Natural killer cell (primary cell): Measurements from ENCODE around the gene ATP8B3. TPM values are rescaled to one million over a fixed set of nuclear protein-coding genes. Genes with fewer than 3 reads are reported as not detected.

Experiments
- ATAC-seq, 3 donors: fragments of 150-1000 bp in 2 of 3; fragments of 200-7000 bp in 1 of 3; cut with Tn5 transposase; 1 replicate in 1 of 3; 2 replicates in 2 of 3; pipeline ENCODE4 v1.10.0; 2021; ENCODE audit warnings: mild to moderate bottlenecking in 2 of 3, moderate library complexity in 2 of 3
- DNase-seq, 2 donors: peaks; one replicate each; pipeline versions ENCODE4 v3.0.0 to v3.0.0-alpha.2; 2013 to 2021; ENCODE audit warnings: mixed read lengths in 1 of 2
- H3K27ac ChIP-seq: one replicate; pipeline ENCODE4 v1.5.1; 2013; ENCODE audit warnings: mild to moderate bottlenecking, low read length
- H3K27me3 ChIP-seq: one replicate; pipeline ENCODE4 v1.6.1; 2013; ENCODE audit warnings: low read length; ENCODE audit not compliant: control insufficient read depth, insufficient read depth
- H3K36me3 ChIP-seq: one replicate; pipeline ENCODE4 v1.6.1; 2013; ENCODE audit warnings: low read length; ENCODE audit not compliant: control insufficient read depth, insufficient read depth
- H3K4me1 ChIP-seq: one replicate; pipeline ENCODE4 v1.6.1; 2013; ENCODE audit warnings: low read length; ENCODE audit not compliant: control insufficient read depth, insufficient read depth
- H3K4me3 ChIP-seq: one replicate; pipeline ENCODE4 v1.5.1; 2013; ENCODE audit warnings: low read length
- H3K9me3 ChIP-seq: one replicate; pipeline ENCODE4 v1.6.1; 2013; ENCODE audit warnings: low read length; ENCODE audit not compliant: control insufficient read depth, insufficient read depth
- H3K27ac Mint-ChIP-seq, 2 donors: one replicate each; pipeline ENCODE4 v1.8.0; 2022; ENCODE audit warnings: mild to moderate bottlenecking in 2 of 2, mixed read lengths in 2 of 2, moderate library complexity in 1 of 2
- H3K27me3 Mint-ChIP-seq, 2 donors: one replicate each; pipeline ENCODE4 v1.8.0; 2022; ENCODE audit warnings: low read depth in 2 of 2, mixed read lengths in 2 of 2
- H3K36me3 Mint-ChIP-seq: one replicate; pipeline ENCODE4 v1.8.0; 2022; ENCODE audit warnings: mixed read lengths
- H3K4me1 Mint-ChIP-seq, 2 donors: one replicate each; pipeline ENCODE4 v1.8.0; 2022; ENCODE audit warnings: mixed read lengths in 2 of 2
- H3K4me3 Mint-ChIP-seq: one replicate; pipeline ENCODE4 v1.8.0; 2022; ENCODE audit warnings: mild to moderate bottlenecking, moderate library complexity, mixed read lengths
- H3K9me3 Mint-ChIP-seq, 2 donors: one replicate each; pipeline ENCODE4 v1.8.0; 2022; ENCODE audit warnings: mixed read lengths in 2 of 2
- WGBS: methylation state at CpG from one replicate; pipeline ENCODE4 v1.1.7; 2013; ENCODE audit warnings: missing lambda C conversion rate; ENCODE audit not compliant: insufficient coverage; 5-methylcytosine and 5-hydroxymethylcytosine counted together
- intact Hi-C: fragments of 100-400 bp; cut with micrococcal nuclease; formaldehyde crosslinking; loops from one replicate; pipeline ENCODE4 v1.14.2; 2022
- total RNA-seq, 4 donors: library from RNA; stranded (reverse); fragments of 120-200 nt in 1 of 4; gene quantifications; one replicate each; pipeline versions ENCODE4 v1.2.3 to v1.2.4, GENCODE V29; 2013 to 2022
- TF ChIP-seq, protein P1 (sequence below): fragments of 200-600 bp; IDR thresholded peaks from one replicate; pipeline ENCODE4 v1.8.0; 2022; ENCODE audit warnings: antibody characterized with exemption

ATP8B3 gene
- total RNA-seq, 3 donors from 2014 or later (not counting 1 experiment from before 2014, with no cell fraction given) = 5.3 to 11.5 (median 11.2) TPM

DNA sequence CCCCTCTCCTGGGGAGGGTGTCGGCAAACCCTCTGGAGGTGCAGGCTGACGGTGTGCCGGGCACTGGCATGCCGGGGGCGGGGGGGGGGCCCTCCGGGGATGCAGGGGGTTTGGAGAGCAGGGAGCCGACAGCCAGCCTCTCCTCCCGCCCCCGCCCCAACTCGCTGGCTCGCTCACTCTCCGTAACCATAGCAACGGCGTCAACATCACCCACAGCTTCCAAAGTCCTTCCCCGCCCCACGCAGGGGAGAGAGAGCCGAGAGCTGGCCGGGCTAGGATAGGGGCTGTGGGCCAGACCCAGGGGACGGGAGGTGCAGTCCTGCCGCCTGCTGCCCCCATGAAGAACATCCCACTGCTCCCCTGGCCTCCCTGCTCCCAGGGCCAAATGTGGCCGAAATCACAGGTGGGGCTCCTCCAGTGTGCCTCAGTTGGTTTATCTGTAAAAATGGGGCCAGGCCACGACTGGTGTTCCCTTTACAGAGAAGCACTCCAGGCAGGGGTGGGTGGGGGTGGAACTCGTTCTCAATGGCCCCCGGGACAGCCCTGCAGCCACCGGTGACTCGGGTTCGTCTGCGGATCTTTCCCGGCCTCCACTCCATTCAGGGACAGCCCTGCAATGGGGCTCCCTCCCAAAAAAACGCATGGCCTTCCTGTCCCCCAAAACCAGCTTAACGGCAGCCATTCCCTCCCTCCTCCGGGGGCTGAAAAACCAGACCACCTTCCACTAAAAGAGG lies 48.1 kb upstream of the ATP8B3 start:
- Histone ChIP-seq H3K27me3 (no peaks in the 10 kb centered on the region), H3K4me1 (peaks cover 75% of the 10 kb centered on the region), H3K9me3 (no peaks in the 10 kb centered on the region), H3K4me3 (no peak overlapping the region), H3K27ac (no peak overlapping the region), H3K36me3 (no peaks in the 10 kb centered on the region)
- TF ChIP-seq, protein P1, sequence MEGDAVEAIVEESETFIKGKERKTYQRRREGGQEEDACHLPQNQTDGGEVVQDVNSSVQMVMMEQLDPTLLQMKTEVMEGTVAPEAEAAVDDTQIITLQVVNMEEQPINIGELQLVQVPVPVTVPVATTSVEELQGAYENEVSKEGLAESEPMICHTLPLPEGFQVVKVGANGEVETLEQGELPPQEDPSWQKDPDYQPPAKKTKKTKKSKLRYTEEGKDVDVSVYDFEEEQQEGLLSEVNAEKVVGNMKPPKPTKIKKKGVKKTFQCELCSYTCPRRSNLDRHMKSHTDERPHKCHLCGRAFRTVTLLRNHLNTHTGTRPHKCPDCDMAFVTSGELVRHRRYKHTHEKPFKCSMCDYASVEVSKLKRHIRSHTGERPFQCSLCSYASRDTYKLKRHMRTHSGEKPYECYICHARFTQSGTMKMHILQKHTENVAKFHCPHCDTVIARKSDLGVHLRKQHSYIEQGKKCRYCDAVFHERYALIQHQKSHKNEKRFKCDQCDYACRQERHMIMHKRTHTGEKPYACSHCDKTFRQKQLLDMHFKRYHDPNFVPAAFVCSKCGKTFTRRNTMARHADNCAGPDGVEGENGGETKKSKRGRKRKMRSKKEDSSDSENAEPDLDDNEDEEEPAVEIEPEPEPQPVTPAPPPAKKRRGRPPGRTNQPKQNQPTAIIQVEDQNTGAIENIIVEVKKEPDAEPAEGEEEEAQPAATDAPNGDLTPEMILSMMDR = no peak
- ATAC-seq = no peak
- Mint-ChIP-seq H3K9me3 (no peaks in the 10 kb centered on the region), H3K27ac (no peak overlapping the region), H3K4me3 (no peak overlapping the region), H3K4me1 (peaks cover 26 to 45% of the 10 kb centered on the region in 2 donors), H3K36me3 (no peaks in the 10 kb centered on the region), H3K27me3 (no peaks in the 10 kb centered on the region)
- intact Hi-C loops = loop anchor here (5.0 kb wide), 1 partner anchor 37 kb away; no protein-coding TSS in a partner anchor
- DNase-seq = peak in 1 of 2 donors; percentile 88
- 70% methylated on average over 27 of the region's 32 CpGs for WGBS

DNA sequence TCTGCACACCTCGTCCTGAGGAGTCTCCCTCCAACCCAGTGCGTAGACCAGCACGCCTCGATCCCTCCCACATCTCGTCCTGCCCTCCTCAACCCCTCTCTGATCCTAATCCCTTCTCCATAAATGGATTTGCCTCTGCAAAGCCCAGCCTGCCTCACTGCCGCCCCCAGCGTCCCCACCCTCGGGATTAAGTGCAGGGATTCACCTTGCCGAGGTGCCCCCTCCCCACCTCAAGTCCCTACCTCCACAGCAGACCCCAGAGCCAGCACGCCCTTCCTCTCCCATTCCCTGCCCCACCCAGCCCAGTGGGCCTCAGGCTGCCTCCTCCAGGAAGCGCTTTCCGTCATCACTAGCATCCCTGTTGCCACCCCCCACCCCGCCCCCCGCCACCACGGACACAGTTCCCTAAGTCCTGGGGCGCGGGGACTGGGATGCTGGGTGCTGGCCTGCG lies 47.3 kb upstream of the ATP8B3 start:
- no peaks in the 10 kb centered on the region for H3K27me3 Mint-ChIP-seq
- Histone ChIP-seq H3K27ac (no peak overlapping the region), H3K4me3 (no peak overlapping the region), H3K4me1 (peaks cover 78% of the 10 kb centered on the region), H3K27me3 (no peaks in the 10 kb centered on the region), H3K36me3 (no peaks in the 10 kb centered on the region), H3K9me3 (no peaks in the 10 kb centered on the region)
- peak overlapping the region in 1 of 2 donors; percentile 80 for H3K27ac Mint-ChIP-seq
- WGBS = 79% methylated on average over 18 of the region's 18 CpGs
- no peaks in the 10 kb centered on the region for H3K9me3 Mint-ChIP-seq
- intact Hi-C loops = no loop called here
- DNase-seq (peak in 1 of 2 donors; percentile 28), ATAC-seq (no peak)
- H3K36me3 Mint-ChIP-seq = no peaks in the 10 kb centered on the region
- TF ChIP-seq, protein P1 = no peak
- H3K4me3 Mint-ChIP-seq = no peak overlapping the region
- peaks cover 26 to 50% of the 10 kb centered on the region in 2 donors for H3K4me1 Mint-ChIP-seq

DNA sequence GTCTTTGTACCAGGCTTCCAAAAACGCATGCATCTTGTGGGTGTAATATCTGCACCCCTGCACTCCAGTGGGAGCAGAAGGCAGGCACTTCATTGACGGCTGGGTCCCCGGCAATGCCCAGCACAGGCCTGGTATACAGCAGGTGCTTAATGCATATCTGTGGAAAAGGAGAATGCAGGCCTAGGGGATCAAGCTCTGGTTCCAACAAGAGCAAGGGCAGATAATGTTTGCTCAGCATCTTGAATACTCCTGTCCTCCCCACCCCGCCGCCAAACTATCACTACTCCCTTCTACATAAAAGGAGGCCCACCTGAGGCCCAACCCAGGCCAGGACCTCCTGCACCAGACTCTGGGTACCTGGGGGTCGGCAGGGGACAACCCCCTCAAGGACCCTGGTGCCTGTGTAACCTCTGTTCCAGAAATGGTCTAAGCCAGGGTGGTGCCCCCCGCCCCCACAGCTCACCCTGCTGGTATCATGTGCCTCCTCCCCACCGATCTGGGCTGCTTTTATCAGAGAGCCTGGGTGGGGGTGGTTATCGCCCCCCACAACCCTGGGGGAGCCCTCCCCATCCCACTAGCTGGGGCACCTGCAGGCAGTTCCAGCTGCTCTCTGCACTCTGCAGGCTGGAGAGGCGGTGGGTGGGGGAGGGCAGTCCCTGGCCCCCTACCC lies 46.5 kb upstream of the ATP8B3 start:
- Histone ChIP-seq H3K4me3 (no peak overlapping the region), H3K9me3 (no peaks in the 10 kb centered on the region), H3K4me1 (peaks cover 86% of the 10 kb centered on the region), H3K27ac (no peak overlapping the region), H3K27me3 (no peaks in the 10 kb centered on the region), H3K36me3 (no peaks in the 10 kb centered on the region)
- Mint-ChIP-seq H3K27me3 (no peaks in the 10 kb centered on the region), H3K4me3 (peak overlapping the region; percentile 28), H3K4me1 (peaks cover 27 to 51% of the 10 kb centered on the region in 2 donors), H3K36me3 (no peaks in the 10 kb centered on the region), H3K27ac (peak overlapping the region in 1 of 2 donors; percentile 80), H3K9me3 (no peaks in the 10 kb centered on the region)
- TF ChIP-seq, protein P1 = no peak
- WGBS = 73% methylated on average over 7 of the region's 10 CpGs
- intact Hi-C loops = no loop called here
- ATAC-seq (no peak), DNase-seq (peak in 1 of 2 donors; percentile 32)
